Measurements from ENCODE around the gene GJC2.
"Not testable (repeated sequence)": the region's sequence is repeated elsewhere in the genome, so short reads cannot be mapped to it uniquely, and the experiment has no call there.

Gene GJC2

GRCh38 chr1:228108742-228109072, 41.0 kb upstream of the GJC2 start:
- H3K27me3 ChIP-seq (ENCODE audit: insufficient read depth, low read length): no peaks in the 10 kb centered on the region

GRCh38 chr1:228109073-228109961, 40.4 kb upstream of the GJC2 start, which contains the start of gene MRPL55:
Gene MRPL55, minus strand, starts transcription at chr1:228109299. Its CDS starts 1,039 bp downstream, at chr1:228108260.
- Histone ChIP-seq H3K4me1 (ENCODE audit: insufficient read depth, low read length) (peaks cover 17% of the 10 kb centered on the region), H2AFZ (ENCODE audit: low read depth, low read length) (peak within 1 kb of the TSS; percentile 55), H3K9me3 (ENCODE audit: low read length) (no peaks in the 10 kb centered on the region), H3K4me3 (ENCODE audit: low read length) (peak within 1 kb of the TSS; percentile 64), H3K27me3 (ENCODE audit: insufficient read depth, low read length) (no peaks in the 10 kb centered on the region), H3K36me3 (ENCODE audit: insufficient read depth, low read length) (peaks cover 17% of the 10 kb centered on the region)

More at GRCh38 chr1:228108742-228109072, 41.0 kb upstream of the GJC2 start:
- Histone ChIP-seq H3K9me3 (ENCODE audit: low read length) (no peaks in the 10 kb centered on the region), H3K36me3 (ENCODE audit: insufficient read depth, low read length) (peaks cover 17% of the 10 kb centered on the region), H3K4me3 (ENCODE audit: low read length) (peak overlapping the region; percentile 64), H3K4me1 (ENCODE audit: insufficient read depth, low read length) (peaks cover 20% of the 10 kb centered on the region), H2AFZ (ENCODE audit: low read depth, low read length) (no peak overlapping the region)

- no peaks in the 10 kb centered on the region for H3K9me3 ChIP-seq (ENCODE audit: low read length)
- peaks cover 17% of the 10 kb centered on the region for H3K36me3 ChIP-seq (ENCODE audit: insufficient read depth, low read length)
- H3K4me1 ChIP-seq (ENCODE audit: insufficient read depth, low read length): peaks cover 17% of the 10 kb centered on the region
- H3K4me3 ChIP-seq (ENCODE audit: low read length): peak overlapping the region; percentile 64
- H3K27me3 ChIP-seq (ENCODE audit: insufficient read depth, low read length): no peaks in the 10 kb centered on the region
- H2AFZ ChIP-seq (ENCODE audit: low read depth, low read length): peak overlapping the region; percentile 55
Measured at GRCh38 chr1:228109962-228110488, 39.7 kb upstream of the GJC2 start.

- H3K36me3 ChIP-seq (ENCODE audit: insufficient read depth, low read length): peaks cover 17% of the 10 kb centered on the region
- H3K27me3 ChIP-seq (ENCODE audit: insufficient read depth, low read length): no peaks in the 10 kb centered on the region
- H2AFZ ChIP-seq (ENCODE audit: low read depth, low read length): peak overlapping the region; percentile 55
- no peaks in the 10 kb centered on the region for H3K9me3 ChIP-seq (ENCODE audit: low read length)
- H3K4me3 ChIP-seq (ENCODE audit: low read length): peak overlapping the region; percentile 64
- peaks cover 17% of the 10 kb centered on the region for H3K4me1 ChIP-seq (ENCODE audit: insufficient read depth, low read length)
Measured at GRCh38 chr1:228110556-228110955, 39.2 kb upstream of the GJC2 start.

GRCh38 chr1:228111315-228111714, 38.4 kb upstream of the GJC2 start:
- H2AFZ ChIP-seq (ENCODE audit: low read depth, low read length); H3K4me3 ChIP-seq (ENCODE audit: low read length); H3K9me3 ChIP-seq (ENCODE audit: low read length); H3K27me3 ChIP-seq (ENCODE audit: insufficient read depth, low read length): not testable (repeated sequence)
- Histone ChIP-seq H3K4me1 (ENCODE audit: insufficient read depth, low read length) (peaks cover 17% of the 10 kb centered on the region), H3K36me3 (ENCODE audit: insufficient read depth, low read length) (peaks cover 10% of the 10 kb centered on the region)

GRCh38 chr1:228112167-228112566, 37.6 kb upstream of the GJC2 start:
- Histone ChIP-seq H3K27me3 (ENCODE audit: insufficient read depth, low read length) (no peaks in the 10 kb centered on the region), H3K9me3 (ENCODE audit: low read length) (no peaks in the 10 kb centered on the region), H3K4me3 (ENCODE audit: low read length) (no peak overlapping the region), H3K36me3 (ENCODE audit: insufficient read depth, low read length) (peaks cover 5% of the 10 kb centered on the region), H3K4me1 (ENCODE audit: insufficient read depth, low read length) (peaks cover 17% of the 10 kb centered on the region), H2AFZ (ENCODE audit: low read depth, low read length) (no peak overlapping the region)

GRCh38 chr1:228112617-228113016, 37.1 kb upstream of the GJC2 start:
- H3K4me3 ChIP-seq (ENCODE audit: low read length): no peak overlapping the region
- H3K4me1 ChIP-seq (ENCODE audit: insufficient read depth, low read length): peaks cover 17% of the 10 kb centered on the region
- no peaks in the 10 kb centered on the region for H3K9me3 ChIP-seq (ENCODE audit: low read length)
- H3K27me3 ChIP-seq (ENCODE audit: insufficient read depth, low read length): no peaks in the 10 kb centered on the region
- H3K36me3 ChIP-seq (ENCODE audit: insufficient read depth, low read length): peaks cover 1% of the 10 kb centered on the region
- no peak overlapping the region for H2AFZ ChIP-seq (ENCODE audit: low read depth, low read length)

GRCh38 chr1:228114827-228115226, 34.9 kb upstream of the GJC2 start:
- Histone ChIP-seq H3K36me3 (ENCODE audit: insufficient read depth, low read length) (no peaks in the 10 kb centered on the region), H3K27me3 (ENCODE audit: insufficient read depth, low read length) (no peaks in the 10 kb centered on the region), H3K4me1 (ENCODE audit: insufficient read depth, low read length) (peaks cover 7% of the 10 kb centered on the region), H2AFZ (ENCODE audit: low read depth, low read length) (no peak overlapping the region), H3K4me3 (ENCODE audit: low read length) (no peak overlapping the region), H3K9me3 (ENCODE audit: low read length) (peaks cover 2% of the 10 kb centered on the region)

- H3K4me1 ChIP-seq (ENCODE audit: insufficient read depth, low read length): peaks cover 5% of the 10 kb centered on the region
- no peak overlapping the region for H2AFZ ChIP-seq (ENCODE audit: low read depth, low read length)
- peaks cover 2% of the 10 kb centered on the region for H3K9me3 ChIP-seq (ENCODE audit: low read length)
- no peaks in the 10 kb centered on the region for H3K27me3 ChIP-seq (ENCODE audit: insufficient read depth, low read length)
- no peak overlapping the region for H3K4me3 ChIP-seq (ENCODE audit: low read length)
- H3K36me3 ChIP-seq (ENCODE audit: insufficient read depth, low read length): no peaks in the 10 kb centered on the region
Measured at GRCh38 chr1:228117335-228117734, 32.4 kb upstream of the GJC2 start.

GRCh38 chr1:228118040-228118439, 31.7 kb upstream of the GJC2 start:
- Histone ChIP-seq H3K4me3 (ENCODE audit: low read length) (no peak overlapping the region), H3K36me3 (ENCODE audit: insufficient read depth, low read length) (no peaks in the 10 kb centered on the region), H3K9me3 (ENCODE audit: low read length) (peaks cover 2% of the 10 kb centered on the region), H3K27me3 (ENCODE audit: insufficient read depth, low read length) (no peaks in the 10 kb centered on the region), H3K4me1 (ENCODE audit: insufficient read depth, low read length) (peaks cover 5% of the 10 kb centered on the region), H2AFZ (ENCODE audit: low read depth, low read length) (no peak overlapping the region)

GRCh38 chr1:228120351-228120750, 29.4 kb upstream of the GJC2 start:
- no peaks in the 10 kb centered on the region for H3K27me3 ChIP-seq (ENCODE audit: insufficient read depth, low read length)
- no peaks in the 10 kb centered on the region for H3K36me3 ChIP-seq (ENCODE audit: insufficient read depth, low read length)
- H2AFZ ChIP-seq (ENCODE audit: low read depth, low read length): no peak overlapping the region
- no peak overlapping the region for H3K4me3 ChIP-seq (ENCODE audit: low read length)
- H3K9me3 ChIP-seq (ENCODE audit: low read length): peaks cover 2% of the 10 kb centered on the region
- H3K4me1 ChIP-seq (ENCODE audit: insufficient read depth, low read length): peaks cover 5% of the 10 kb centered on the region

GRCh38 chr1:228120857-228121489, 28.8 kb upstream of the GJC2 start:
- H3K36me3 ChIP-seq (ENCODE audit: insufficient read depth, low read length): no peaks in the 10 kb centered on the region
- H2AFZ ChIP-seq (ENCODE audit: low read depth, low read length): no peak overlapping the region
- no peaks in the 10 kb centered on the region for H3K27me3 ChIP-seq (ENCODE audit: insufficient read depth, low read length)
- peaks cover 5% of the 10 kb centered on the region for H3K4me1 ChIP-seq (ENCODE audit: insufficient read depth, low read length)
- no peak overlapping the region for H3K4me3 ChIP-seq (ENCODE audit: low read length)
- peaks cover 2% of the 10 kb centered on the region for H3K9me3 ChIP-seq (ENCODE audit: low read length)

GRCh38 chr1:228122921-228123441, 26.7 kb upstream of the GJC2 start:
- Histone ChIP-seq H3K4me1 (ENCODE audit: insufficient read depth, low read length) (peaks cover 5% of the 10 kb centered on the region), H3K27me3 (ENCODE audit: insufficient read depth, low read length) (no peaks in the 10 kb centered on the region), H3K36me3 (ENCODE audit: insufficient read depth, low read length) (no peaks in the 10 kb centered on the region), H3K4me3 (ENCODE audit: low read length) (no peak overlapping the region), H3K9me3 (ENCODE audit: low read length) (peaks cover 2% of the 10 kb centered on the region), H2AFZ (ENCODE audit: low read depth, low read length) (no peak overlapping the region)
